22Rv1 (cell line): ENCODE results near the gene PLA2G4F.

Experiments used
- H3K27ac ChIP-seq: fragments of 450-650 bp; 2 replicates; pipeline ENCODE4 v1.5.1; 2017
- CTCF ChIP-seq: fragments of 450-650 bp; IDR thresholded peaks from 2 replicates; pipeline ENCODE4 v1.5.1; 2017; ENCODE audit warnings: mild to moderate bottlenecking
- ZFX ChIP-seq: fragments of 450-650 bp; IDR thresholded peaks from 2 replicates; pipeline ENCODE4 v1.6.1; 2017; ENCODE audit warnings: antibody characterized with exemption, borderline replicate concordance

The PLA2G4F gene

GRCh38 chr15:42141246-42141645, 15.2 kb downstream of the PLA2G4F start:
- no peak overlapping the region for H3K27ac ChIP-seq
- no peak for TF ChIP-seq CTCF
- TF ChIP-seq ZFX, result no peak

- TF ChIP-seq ZFX, result no peak
- TF ChIP-seq CTCF, result no peak
These were observed 15.9 kb downstream of the PLA2G4F start for GRCh38 chr15:42140383-42141070.

GRCh38 chr15:42139596-42139995, 16.8 kb downstream of the PLA2G4F start:
- H3K27ac ChIP-seq, result no peak overlapping the region
- TF ChIP-seq ZFX (no peak), CTCF (no peak)

More at GRCh38 chr15:42140383-42141070, 15.9 kb downstream of the PLA2G4F start:
- H3K27ac ChIP-seq, result no peak overlapping the region

GRCh38 chr15:42138968-42139386, 17.5 kb downstream of the PLA2G4F start:
- no peak for TF ChIP-seq CTCF
- TF ChIP-seq ZFX, result no peak
- H3K27ac ChIP-seq, result no peak overlapping the region

- no peak for TF ChIP-seq CTCF
- no peak for TF ChIP-seq ZFX
- H3K27ac ChIP-seq, result no peak overlapping the region
These were observed 18.0 kb downstream of the PLA2G4F start for GRCh38 chr15:42138411-42138810.

GRCh38 chr15:42137461-42138261, 18.8 kb downstream of the PLA2G4F start:
- no peak overlapping the region for H3K27ac ChIP-seq
- TF ChIP-seq ZFX (no peak), CTCF (peak; percentile 78)

GRCh38 chr15:42136513-42136912, 19.9 kb downstream of the PLA2G4F start:
- TF ChIP-seq CTCF (no peak), ZFX (no peak)
- no peak overlapping the region for H3K27ac ChIP-seq
